GM12878 (cell line): Measurements from ENCODE around the gene CTSW. TPM values are rescaled to one million over a fixed set of nuclear protein-coding genes. Genes with fewer than 3 reads are reported as not detected.

Source experiments
- ATAC-seq: fragments of 200-7000 bp; cut with Tn5 transposase; 3 replicates; pipeline ENCODE4 v1.9.1; 2020; ENCODE audit warnings: mild to moderate bottlenecking, moderate library complexity
- BruUV-seq: library from RNA; stranded (reverse); fragments of 400-500 nt; replicated peaks from 2 replicates; lab custom pipeline; 2021; lab: Mats Ljungman, UMichigan
- CTCF ChIA-PET: fragments of 300-600 bp; sonication (Branson Sonifier 250); formaldehyde crosslinking; extraction: SDS; loops from one replicate; lab custom pipeline; 2021; ENCODE audit warnings: inconsistent platforms; lab: Yijun Ruan, JAX
- POLR2A ChIA-PET: fragments of 350-600 bp; formaldehyde crosslinking; extraction: SDS; loops from one replicate; lab custom pipeline; 2021; ENCODE audit warnings: inconsistent platforms; lab: Charles Lee
- RAD21 ChIA-PET: fragments of 300-600 bp; sonication (Branson Sonifier 250); formaldehyde crosslinking; loops from one replicate; lab custom pipeline; 2023; ENCODE audit warnings: antibody characterized with exemption; ENCODE audit not compliant: unreplicated experiment; lab: Charles Lee
- SMC1A ChIA-PET: fragments of 300-600 bp; sonication (Branson Sonifier 250); formaldehyde crosslinking; loops from one replicate; lab custom pipeline; 2023; ENCODE audit not compliant: unreplicated experiment, uncharacterized antibody; lab: Charles Lee
- DNase-seq: peaks from one replicate; pipeline ENCODE4 v3.0.0-alpha.2; 2011; ENCODE audit warnings: low read depth, low spot score
- FAIRE-seq: peaks from 3 replicates; lab custom pipeline; 2011; peaks lifted over from hg19 to GRCh38; lab: Jason Lieb, UNC
- H2AFZ ChIP-seq: 2 replicates; pipeline ENCODE4 v1.6.0; 2011; ENCODE audit warnings: low read depth, low read length, control low read depth; ENCODE audit not compliant: control insufficient read depth
- H3K27ac ChIP-seq: 2 replicates; pipeline ENCODE4 v1.5.1; 2011; ENCODE audit warnings: control low read depth; ENCODE audit not compliant: control insufficient read depth, insufficient read depth
- H3K27me3 ChIP-seq, 2 experiments: replicated peaks in 1 of 2; 2 replicates each; pipeline versions ENCODE4 v1.6.0 to v1.6.1; 2011; ENCODE audit warnings: low read length in 1 of 2; ENCODE audit not compliant: control insufficient read depth in 2 of 2, insufficient read depth in 2 of 2
- H3K36me3 ChIP-seq, 2 experiments: 2 replicates each; pipeline ENCODE4 v1.5.1; 2011; ENCODE audit warnings: low read length in 1 of 2; ENCODE audit not compliant: control insufficient read depth in 2 of 2, insufficient read depth in 2 of 2
- H3K4me1 ChIP-seq: 2 replicates; pipeline ENCODE4 v1.6.1; 2011; ENCODE audit warnings: mild to moderate bottlenecking, low read length, moderate library complexity, mixed read lengths; ENCODE audit not compliant: control insufficient read depth, insufficient read depth
- H3K4me2 ChIP-seq: 2 replicates; pipeline ENCODE4 v1.6.0; 2011; ENCODE audit warnings: control low read depth; ENCODE audit not compliant: control insufficient read depth, insufficient read depth
- H3K4me3 ChIP-seq: fragments of 200-600 bp; sonication (generic); 2 replicates; pipeline ENCODE4 v1.5.1; 2016
- H3K79me2 ChIP-seq: 2 replicates; pipeline ENCODE4 v1.6.0; 2011; ENCODE audit warnings: low read length; ENCODE audit not compliant: control insufficient read depth, insufficient read depth
- H3K9ac ChIP-seq: 2 replicates; pipeline ENCODE4 v1.8.0; 2011; ENCODE audit warnings: low read length, control low read depth, mixed read lengths; ENCODE audit not compliant: control insufficient read depth, insufficient read depth
- H3K9me3 ChIP-seq: replicated peaks from 3 replicates; pipeline ENCODE4 v1.5.1; 2011; ENCODE audit warnings: mild to moderate bottlenecking, low read length; ENCODE audit not compliant: control insufficient read depth, insufficient read depth
- H4K20me1 ChIP-seq: 2 replicates; pipeline ENCODE4 v1.6.0; 2011; ENCODE audit not compliant: control insufficient read depth, insufficient read depth
- BCL3 ChIP-seq: IDR thresholded peaks from 2 replicates; pipeline ENCODE4 v1.6.1; 2011; ENCODE audit warnings: borderline replicate concordance, low read depth, mild to moderate bottlenecking, moderate library complexity, low read length; ENCODE audit not compliant: insufficient read depth, poor library complexity, severe bottlenecking
- CEBPB ChIP-seq, 2 experiments: fragments of 150-350 bp in 1 of 2; IDR thresholded peaks; 2 replicates each; pipeline ENCODE4 v1.6.1; 2012 to 2014; ENCODE audit warnings: low read depth in 2 of 2, low read length in 2 of 2, borderline replicate concordance in 1 of 2, inconsistent platforms in 1 of 2
- EZH2 ChIP-seq: IDR thresholded peaks from 2 replicates; pipeline ENCODE4 v1.6.1; 2012; ENCODE audit warnings: low read depth, mild to moderate bottlenecking, control low read depth, inconsistent platforms, low read length, borderline replicate concordance; ENCODE audit not compliant: control insufficient read depth
- GATAD2B ChIP-seq: fragments of 450-650 bp; conservative IDR thresholded peaks from 2 replicates; pipeline ENCODE4 v1.6.1; 2017; ENCODE audit warnings: low read depth, mild to moderate bottlenecking, moderate library complexity
- IKZF1 ChIP-seq: fragments of 450-650 bp; conservative IDR thresholded peaks from 2 replicates; pipeline ENCODE4 v1.6.1; 2017; ENCODE audit warnings: antibody characterized with exemption, mild to moderate bottlenecking
- IRF4 ChIP-seq: IDR thresholded peaks from 2 replicates; pipeline ENCODE4 v1.6.1; 2011; ENCODE audit warnings: low read depth, low read length
- JUNB ChIP-seq: IDR thresholded peaks from 2 replicates; pipeline ENCODE4 v1.6.1; 2016; ENCODE audit warnings: antibody characterized with exemption, mild to moderate bottlenecking
- KDM1A ChIP-seq: fragments of 200-600 bp; sonication (generic); IDR thresholded peaks from 2 replicates; pipeline ENCODE4 v1.6.1; 2016; ENCODE audit warnings: borderline replicate concordance
- MAX ChIP-seq: IDR thresholded peaks from 2 replicates; pipeline ENCODE4 v1.6.1; 2012; ENCODE audit warnings: low read depth, low read length, improper control_type of control experiment
- MLLT1 ChIP-seq: fragments of 450-650 bp; IDR thresholded peaks from 2 replicates; pipeline ENCODE4 v1.6.1; 2016; ENCODE audit warnings: mild to moderate bottlenecking
- MTA2 ChIP-seq: fragments of 450-650 bp; IDR thresholded peaks from 2 replicates; pipeline ENCODE4 v1.6.1; 2016; ENCODE audit warnings: low read depth, mild to moderate bottlenecking, moderate library complexity
- NRF1 ChIP-seq: conservative IDR thresholded peaks from 2 replicates; pipeline ENCODE4 v1.6.1; 2011; ENCODE audit warnings: mild to moderate bottlenecking, low read depth, low read length, improper control_type of control experiment
- POLR2AphosphoS2 ChIP-seq: IDR thresholded peaks from 2 replicates; pipeline ENCODE4 v1.6.1; 2011; ENCODE audit warnings: low read depth, mild to moderate bottlenecking, low read length, improper control_type of control experiment, moderate library complexity
- SIX5 ChIP-seq: IDR thresholded peaks from 2 replicates; pipeline ENCODE4 v1.6.1; 2011; ENCODE audit warnings: mild to moderate bottlenecking, low read depth, low read length, moderate library complexity; ENCODE audit not compliant: severe bottlenecking
- SP1 ChIP-seq: IDR thresholded peaks from one replicate; pipeline ENCODE4 v1.6.1; 2011; ENCODE audit warnings: low read depth, low read length
- SUPT20H ChIP-seq: IDR thresholded peaks from 2 replicates; pipeline ENCODE4 v1.6.1; 2011; ENCODE audit warnings: low read depth, mild to moderate bottlenecking, low read length, moderate library complexity, borderline replicate concordance; ENCODE audit not compliant: control insufficient read depth
- TAF1 ChIP-seq: IDR thresholded peaks from 2 replicates; pipeline ENCODE4 v1.6.1; 2011; ENCODE audit warnings: mild to moderate bottlenecking, low read depth, low read length, borderline replicate concordance
- TBL1XR1 ChIP-seq: IDR thresholded peaks from 2 replicates; pipeline ENCODE4 v1.6.1; 2012; ENCODE audit warnings: low read depth, low read length, improper control_type of control experiment
- ZNF217 ChIP-seq: fragments of 450-650 bp; IDR thresholded peaks from 2 replicates; pipeline ENCODE4 v1.6.1; 2017; ENCODE audit warnings: antibody characterized with exemption, mild to moderate bottlenecking
- WGBS: methylation state at CpG from one replicate; pipeline ENCODE4 v1.1.6; 2016; ENCODE audit warnings: low lambda C conversion rate; ENCODE audit not compliant: insufficient replicate concordance, insufficient coverage; ENCODE audit errors: missing lambda C conversion rate; 5-methylcytosine and 5-hydroxymethylcytosine counted together
- in situ Hi-C: fragments of 300-500 bp; cut with MboI; formaldehyde crosslinking; loops from 9 replicates; pipeline ENCODE4 v1.14.3; 2018; ENCODE audit warnings: mixed read lengths
- intact Hi-C: fragments of 100-400 bp; cut with micrococcal nuclease; formaldehyde crosslinking; loops from one replicate; pipeline ENCODE4 v1.14.2; 2022; ENCODE audit not compliant: unreplicated experiment
- polyA plus RNA-seq, 11 experiments: library from polyadenylated mRNA; depleted of rRNA in 4 of 11; unstranded in 6 of 11; stranded (reverse) in 5 of 11; fragments of >200 nt; fragmentation: Nextera tagmentation in 4 of 11; fragmentation: Illumina TruSeq in 1 of 11; extraction: Ambion mirVana in 4 of 11; extraction: Trizol in 1 of 11; gene quantifications; 1 replicate in 1 of 11; 2 replicates in 10 of 11; pipeline versions ENCODE4 v1.2.1 to v1.2.3, GENCODE V29; 2011 to 2016; ENCODE audit warnings: inconsistent platforms in 2 of 11, missing spikeins in 2 of 11, low read depth in 1 of 11
- total RNA-seq, 4 experiments: library from RNA; depleted of rRNA in 3 of 4; stranded (reverse); fragments of >200 nt in 3 of 4; fragmentation: Illumina TruSeq in 1 of 4; extraction: Trizol in 1 of 4; gene quantifications; 2 replicates each; pipeline versions ENCODE4 v1.2.1 to v1.2.3, GENCODE V29; 2013 to 2021

Gene CTSW
- total and polyA plus RNA-seq, 10 of the 15 experiments (the other 5 are each of a cell fraction or from before 2014, with no cell fraction given), result 0.53 to 12.0 (median 1.7) TPM

GRCh38 chr11:65927904-65928397, 48.3 kb downstream of the CTSW start (continued):
- TF ChIP-seq MLLT1 (peak; percentile 88), MTA2 (peak; percentile 54; the same call in 1 of the 2 replicates), TBL1XR1 (no peak), SUPT20H (no peak), BCL3 (peak; percentile 39)

- H3K4me3 ChIP-seq, result peak overlapping the region; percentile 65; the same call in 1 of the 2 replicates
- ChIA-PET CTCF (interaction anchor here (1.0 to 2.0 kb wide), 4 partner anchors 35 to 58 kb away, joined by 4 to 7 read pairs (median 6); partner anchors contain the start of gene CCDC85B), POLR2A (interaction anchor here (1.0 to 3.1 kb wide), 10 partner anchors 8 to 41 kb away, joined by 3 to 29 read pairs (median 5); partner anchors contain the start of genes CCDC85B and FOSL1), RAD21 (interaction anchor here (0.5 to 1.6 kb wide), 7 partner anchors 27 to 207 kb away, joined by 3 to 9 read pairs (median 3); partner anchors contain the start of genes BANF1, CCDC85B and EIF1AD), SMC1A (interaction anchor here (0.7 to 2.3 kb wide), 4 partner anchors 14 to 39 kb away, joined by 3 to 19 read pairs (median 6); partner anchors contain the start of gene CCDC85B)
- H3K9me3 ChIP-seq, result no peaks in the 10 kb centered on the region
- BruUV-seq, result TSS peak; percentile 68
- peak overlapping the region; percentile 99 for H3K27ac ChIP-seq
- in situ Hi-C loops, result no loop called here
- peak overlapping the region; percentile 83 for H3K9ac ChIP-seq
- peak overlapping the region; percentile 6 for H2AFZ ChIP-seq
- no peaks in the 10 kb centered on the region for H4K20me1 ChIP-seq
- intact Hi-C loops, result loop anchor here (5.0 kb wide), 1 partner anchor 36 kb away; the partner anchor contains the start of gene CCDC85B
- peak overlapping the region; percentile 92 for H3K4me2 ChIP-seq
- ATAC-seq, result peak; percentile 36
- WGBS, result 44% methylated on average over 6 of the region's 6 CpGs
- FAIRE-seq, result peak; percentile 38
- DNase-seq, result no peak
- H3K79me2 ChIP-seq, result no peaks in the 10 kb centered on the region
- peaks cover 20% of the 10 kb centered on the region for H3K4me1 ChIP-seq
- H3K36me3 ChIP-seq, result no peaks in the 10 kb centered on the region
- no peaks in the 10 kb centered on the region for H3K27me3 ChIP-seq
- no peak for TF ChIP-seq SP1
- TF ChIP-seq ZNF217, result no peak
- TF ChIP-seq SIX5, result no peak
- TF ChIP-seq JUNB, result no peak
- TF ChIP-seq EZH2, result no peak
- no peak for TF ChIP-seq MAX
- no peak for TF ChIP-seq TAF1
- TF ChIP-seq IKZF1, result no peak
- no peak for TF ChIP-seq CEBPB (IDR thresholded peaks at IDR 0.05; ENCODE audit: borderline replicate concordance in 1 of 2, low read depth in 2 of 2, low read length in 2 of 2)
- no peak for TF ChIP-seq IRF4
- TF ChIP-seq NRF1, result no peak
- no peak for TF ChIP-seq GATAD2B
- no peak for TF ChIP-seq POLR2AphosphoS2
- no peak for TF ChIP-seq KDM1A
Measured at GRCh38 chr11:65928667-65929066, 49.0 kb downstream of the CTSW start.
